Transverse colon (tissue), 4 donors: ENCODE data around the gene AP3B1. TPM values are rescaled to one million over a fixed set of nuclear protein-coding genes. Genes with fewer than 3 reads are reported as not detected.

Source experiments
- DNase-seq: peaks from one replicate; pipeline ENCODE4 v3.0.0-alpha.2; 2019
- H3K27ac ChIP-seq, 4 donors: fragments of 200-600 bp; sonication (generic); 2 replicates each; pipeline ENCODE4 v1.5.1; 2016 to 2018; ENCODE audit warnings: inconsistent platforms in 4 of 4
- H3K27me3 ChIP-seq: fragments of 200-600 bp; sonication (generic); 2 replicates; pipeline ENCODE4 v1.5.1; 2017; ENCODE audit warnings: inconsistent platforms
- H3K36me3 ChIP-seq, 4 donors: fragments of 200-600 bp; sonication (generic); 2 replicates each; pipeline ENCODE4 v1.5.1; 2017 to 2019; ENCODE audit warnings: inconsistent platforms in 4 of 4
- H3K4me1 ChIP-seq, 4 donors: fragments of 200-600 bp; sonication (generic); 2 replicates each; pipeline ENCODE4 v1.5.1; 2017 to 2020; ENCODE audit warnings: inconsistent platforms in 4 of 4
- H3K4me3 ChIP-seq, 4 donors: fragments of 200-600 bp; sonication (generic); 1 replicate in 1 of 4; 2 replicates in 3 of 4; pipeline versions ENCODE4 v1.5.1 to v1.6.1; 2017 to 2019; ENCODE audit warnings: inconsistent platforms in 4 of 4
- H3K9me3 ChIP-seq, 2 donors: fragments of 200-600 bp; sonication (generic); 2 replicates each; pipeline ENCODE4 v1.5.1; 2017 to 2019; ENCODE audit warnings: inconsistent platforms in 2 of 2
- EP300 ChIP-seq: sonication (generic); formaldehyde crosslinking; IDR thresholded peaks from one replicate; pipeline ENCODE4 v1.6.1; 2017; ENCODE audit warnings: antibody characterized with exemption, low read depth
- POLR2A ChIP-seq: fragments of 450-650 bp; IDR thresholded peaks from one replicate; pipeline ENCODE4 v1.6.1; 2016; ENCODE audit warnings: antibody characterized with exemption, mild to moderate bottlenecking, moderate library complexity
- POLR2AphosphoS5 ChIP-seq, 3 donors: sonication (generic); formaldehyde crosslinking; IDR thresholded peaks; one replicate each; pipeline ENCODE4 v1.6.1; 2016; ENCODE audit warnings: antibody characterized with exemption in 3 of 3
- WGBS, 2 donors: methylation state at CpG; one replicate each; pipeline ENCODE4 v1.1.5; 2018; ENCODE audit warnings: low coverage in 1 of 2; 5-methylcytosine and 5-hydroxymethylcytosine counted together
- in situ Hi-C, 4 donors: fragments of 200-750 bp; cut with MboI; loops; one replicate each; pipeline versions ENCODE4 v1.15.0 to v1.15.1; 2017; ENCODE audit warnings: low sequenced_read_pairs in 3 of 4, low pct_ligation_motif_present in 1 of 4, low pct_unique_long_range_greater_than_20kb in 1 of 4
- intact Hi-C: fragments of 100-400 bp; cut with DNase I; formaldehyde crosslinking; loops from one replicate; pipeline ENCODE4 v1.15.1; 2023; ENCODE audit warnings: low total_unique reads
- total RNA-seq, 4 donors: library from RNA; depleted of rRNA; stranded (reverse); fragments of >200 nt; gene quantifications; one replicate each; pipeline ENCODE4 v1.1.0, GENCODE V29; 2016
- TF ChIP-seq, protein P1 (sequence below), 5 experiments: fragments of 200-600 bp in 3 of 5; fragments of 450-650 bp in 2 of 5; sonication (generic) in 3 of 5; IDR thresholded peaks; 1 replicate in 2 of 5; 2 replicates in 3 of 5; pipeline ENCODE4 v1.5.1; 2016 to 2017; ENCODE audit warnings: antibody characterized with exemption in 5 of 5, inconsistent platforms in 3 of 5, mild to moderate bottlenecking in 2 of 5, moderate library complexity in 1 of 5

AP3B1 gene
- total RNA-seq, 4 donors from 2014 or later, result 45.7 to 61.3 (median 53.4) TPM

DNA sequence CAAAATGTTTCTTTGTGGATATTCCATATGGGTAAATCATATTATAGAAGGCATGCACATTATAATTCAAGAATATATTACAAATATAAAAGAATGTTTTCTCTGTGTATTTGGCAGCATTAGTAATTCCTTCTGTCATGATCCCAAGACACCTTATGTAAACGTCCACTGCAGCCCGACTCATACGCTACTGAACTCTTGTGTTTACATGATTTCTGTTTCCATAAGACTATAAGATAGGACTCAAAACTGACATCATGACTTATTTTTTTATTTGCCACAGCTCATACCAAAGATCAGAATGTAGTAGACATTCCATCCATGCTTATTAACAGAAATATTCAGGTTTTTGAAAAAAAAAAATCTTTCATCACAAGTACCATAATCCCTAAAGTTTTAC, 234.1 kb downstream of the AP3B1 start:
- no peaks in the 10 kb centered on the region for H3K36me3 ChIP-seq
- in situ Hi-C loops (no loop called here), intact Hi-C loops (no loop called here)
- DNase-seq, result no peak
- 71 to 86% methylated on average over 3 of the region's 3 CpGs for WGBS, 2 donors
- TF ChIP-seq POLR2AphosphoS5 (IDR thresholded peaks at IDR 0.05) (no peak), POLR2A (no peak), EP300 (no peak)
- TF ChIP-seq, protein P1, sequence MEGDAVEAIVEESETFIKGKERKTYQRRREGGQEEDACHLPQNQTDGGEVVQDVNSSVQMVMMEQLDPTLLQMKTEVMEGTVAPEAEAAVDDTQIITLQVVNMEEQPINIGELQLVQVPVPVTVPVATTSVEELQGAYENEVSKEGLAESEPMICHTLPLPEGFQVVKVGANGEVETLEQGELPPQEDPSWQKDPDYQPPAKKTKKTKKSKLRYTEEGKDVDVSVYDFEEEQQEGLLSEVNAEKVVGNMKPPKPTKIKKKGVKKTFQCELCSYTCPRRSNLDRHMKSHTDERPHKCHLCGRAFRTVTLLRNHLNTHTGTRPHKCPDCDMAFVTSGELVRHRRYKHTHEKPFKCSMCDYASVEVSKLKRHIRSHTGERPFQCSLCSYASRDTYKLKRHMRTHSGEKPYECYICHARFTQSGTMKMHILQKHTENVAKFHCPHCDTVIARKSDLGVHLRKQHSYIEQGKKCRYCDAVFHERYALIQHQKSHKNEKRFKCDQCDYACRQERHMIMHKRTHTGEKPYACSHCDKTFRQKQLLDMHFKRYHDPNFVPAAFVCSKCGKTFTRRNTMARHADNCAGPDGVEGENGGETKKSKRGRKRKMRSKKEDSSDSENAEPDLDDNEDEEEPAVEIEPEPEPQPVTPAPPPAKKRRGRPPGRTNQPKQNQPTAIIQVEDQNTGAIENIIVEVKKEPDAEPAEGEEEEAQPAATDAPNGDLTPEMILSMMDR (IDR thresholded peaks at IDR 0.05), result no peak
- H3K9me3 ChIP-seq, result no peaks in the 10 kb centered on the region
- H3K4me3 ChIP-seq, result no peak overlapping the region
- H3K27ac ChIP-seq, result no peak overlapping the region
- no peaks in the 10 kb centered on the region for H3K27me3 ChIP-seq
- no peaks in the 10 kb centered on the region for H3K4me1 ChIP-seq

DNA sequence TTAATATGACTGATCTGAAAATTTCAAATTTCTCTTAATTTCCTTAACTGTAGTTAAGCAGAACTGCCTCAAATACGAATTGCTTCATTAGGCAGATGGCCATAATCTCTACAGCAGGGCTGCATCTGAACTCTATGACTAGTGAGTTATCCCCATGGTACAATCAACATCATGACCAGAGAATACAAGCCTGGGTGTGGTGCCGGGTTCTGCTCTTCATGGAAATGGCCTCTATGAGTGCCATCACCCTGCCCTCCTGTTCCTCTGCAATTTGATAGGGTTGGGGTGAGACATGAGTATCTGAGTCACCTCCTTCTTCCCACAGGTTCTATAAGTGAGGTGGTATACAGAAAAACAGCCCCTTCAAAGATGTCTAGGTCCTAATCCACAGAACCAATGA, 235.9 kb downstream of the AP3B1 start:
- Histone ChIP-seq H3K27ac (no peak overlapping the region), H3K4me3 (no peak overlapping the region), H3K36me3 (no peaks in the 10 kb centered on the region), H3K9me3 (no peaks in the 10 kb centered on the region), H3K4me1 (no peaks in the 10 kb centered on the region), H3K27me3 (no peaks in the 10 kb centered on the region)
- intact Hi-C loops (no loop called here), in situ Hi-C loops (no loop called here)
- no peak for DNase-seq
- no peak for TF ChIP-seq POLR2AphosphoS5 (IDR thresholded peaks at IDR 0.05)
- no peak for TF ChIP-seq POLR2A
- no peak for TF ChIP-seq EP300
- TF ChIP-seq, protein P1 (IDR thresholded peaks at IDR 0.05), result no peak
- WGBS, 2 donors, result 92 to 100% methylated on average over 2 of the region's 2 CpGs

- Histone ChIP-seq H3K27ac (no peak overlapping the region), H3K4me3 (no peak overlapping the region), H3K36me3 (no peaks in the 10 kb centered on the region), H3K27me3 (no peaks in the 10 kb centered on the region), H3K9me3 (no peaks in the 10 kb centered on the region), H3K4me1 (no peaks in the 10 kb centered on the region)
- in situ Hi-C loops (no loop called here), intact Hi-C loops (no loop called here)
- DNase-seq, result no peak
- 91 to 96% methylated on average over 8 to 9 of the region's 9 CpGs for WGBS, 2 donors
- TF ChIP-seq EP300 (no peak), POLR2A (no peak), POLR2AphosphoS5 (IDR thresholded peaks at IDR 0.05) (no peak)
- TF ChIP-seq, protein P1 (IDR thresholded peaks at IDR 0.05), result no peak
Measured at GRCh38 chr5:78056901-78057514, 237.5 kb downstream of the AP3B1 start.

DNA sequence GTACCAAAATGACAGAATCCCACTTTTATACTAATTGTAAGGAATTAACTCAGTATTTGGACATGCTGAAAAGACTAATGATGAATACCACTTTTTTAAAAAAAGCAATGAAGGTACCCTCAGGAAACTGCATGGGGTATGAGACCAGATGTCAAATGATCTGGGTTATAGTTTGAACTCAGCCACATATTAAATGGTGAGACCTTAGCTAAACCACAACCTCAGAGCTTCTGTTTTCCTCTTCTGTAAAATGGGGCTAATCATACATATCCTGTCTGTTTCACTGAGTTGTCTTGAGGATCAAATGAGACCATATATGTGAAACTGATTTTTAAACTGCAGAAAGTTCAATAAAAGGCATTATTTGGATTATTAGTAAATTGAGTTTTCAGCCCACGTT, 238.4 kb downstream of the AP3B1 start:
- 78 to 84% methylated on average over 1 of the region's 1 CpG for WGBS, 2 donors
- in situ Hi-C loops, result no loop called here
- DNase-seq, result no peak
- Histone ChIP-seq H3K4me3 (no peak overlapping the region), H3K27me3 (no peaks in the 10 kb centered on the region), H3K9me3 (no peaks in the 10 kb centered on the region), H3K4me1 (no peaks in the 10 kb centered on the region), H3K36me3 (no peaks in the 10 kb centered on the region), H3K27ac (no peak overlapping the region)
- TF ChIP-seq EP300, result no peak
- TF ChIP-seq, protein P1 (IDR thresholded peaks at IDR 0.05), result no peak
- no peak for TF ChIP-seq POLR2A
- intact Hi-C loops, result no loop called here
